Mesenchymal stem cell (in vitro differentiated cells and primary cell): ENCODE data around the gene SDHAF4.

Source experiments
- DNase-seq: peaks from one replicate; pipeline ENCODE4 v3.0.0-alpha.2; 2013
- H2AFZ ChIP-seq: one replicate; pipeline ENCODE4 v1.6.1; 2013; ENCODE audit warnings: low read depth, mild to moderate bottlenecking, control low read depth, inconsistent platforms, low read length, moderate library complexity
- H2AK5ac ChIP-seq: 2 replicates; pipeline ENCODE4 v1.6.1; 2013; ENCODE audit warnings: low read length, moderate library complexity, mild to moderate bottlenecking, inconsistent platforms; ENCODE audit not compliant: severe bottlenecking
- H2BK120ac ChIP-seq: one replicate; pipeline ENCODE4 v1.6.1; 2013; ENCODE audit warnings: low read depth, mild to moderate bottlenecking, inconsistent platforms, low read length, moderate library complexity
- H2BK12ac ChIP-seq, 2 experiments: one replicate each; pipeline ENCODE4 v1.6.1; 2013; ENCODE audit warnings: inconsistent platforms in 2 of 2, low read length in 2 of 2, mild to moderate bottlenecking in 2 of 2, moderate library complexity in 2 of 2, control low read depth in 1 of 2
- H2BK15ac ChIP-seq: one replicate; pipeline ENCODE4 v1.6.1; 2013; ENCODE audit warnings: mild to moderate bottlenecking, low read depth, inconsistent platforms; ENCODE audit not compliant: poor library complexity, severe bottlenecking
- H2BK5ac ChIP-seq: 2 replicates; pipeline ENCODE4 v1.6.1; 2013; ENCODE audit warnings: low read depth, mild to moderate bottlenecking, low read length, control low read depth, inconsistent platforms; ENCODE audit not compliant: poor library complexity, severe bottlenecking
- H3K14ac ChIP-seq, 2 experiments: one replicate each; pipeline ENCODE4 v1.6.1; 2013; ENCODE audit warnings: inconsistent platforms in 2 of 2, low read length in 2 of 2, control low read depth in 1 of 2, mild to moderate bottlenecking in 1 of 2, moderate library complexity in 1 of 2
- H3K18ac ChIP-seq, 2 experiments: one replicate each; pipeline ENCODE4 v1.6.1; 2013; ENCODE audit warnings: inconsistent platforms in 2 of 2, low read length in 2 of 2, control low read depth in 1 of 2, low read depth in 1 of 2, mild to moderate bottlenecking in 1 of 2
- H3K23ac ChIP-seq, 2 experiments: one replicate each; pipeline ENCODE4 v1.6.1; 2013; ENCODE audit warnings: inconsistent platforms in 2 of 2, low read length in 2 of 2, mild to moderate bottlenecking in 2 of 2, moderate library complexity in 2 of 2, control low read depth in 1 of 2
- H3K27ac ChIP-seq: 2 replicates; pipeline ENCODE4 v1.5.1; 2013; ENCODE audit warnings: mild to moderate bottlenecking, moderate library complexity, low read length, control low read depth, inconsistent platforms; ENCODE audit not compliant: poor library complexity, severe bottlenecking
- H3K27me3 ChIP-seq, 2 experiments: 2 replicates each; pipeline versions ENCODE4 v1.6.1 to v1.7.0; 2013; ENCODE audit warnings: low read length in 2 of 2, mild to moderate bottlenecking in 2 of 2, moderate library complexity in 2 of 2, control low read depth in 1 of 2, inconsistent platforms in 1 of 2; ENCODE audit not compliant: control insufficient read depth in 1 of 2, insufficient read depth in 1 of 2
- H3K36me3 ChIP-seq, 2 experiments: 2 replicates each; pipeline versions ENCODE4 v1.6.1 to v1.7.0; 2013; ENCODE audit warnings: low read length in 2 of 2, control low read depth in 1 of 2, inconsistent platforms in 1 of 2, low read depth in 1 of 2, mild to moderate bottlenecking in 1 of 2; ENCODE audit not compliant: insufficient read depth in 2 of 2, control insufficient read depth in 1 of 2
- H3K4ac ChIP-seq, 2 experiments: one replicate each; pipeline ENCODE4 v1.6.1; 2013; ENCODE audit warnings: inconsistent platforms in 2 of 2, low read length in 2 of 2, mild to moderate bottlenecking in 2 of 2, moderate library complexity in 2 of 2, control low read depth in 1 of 2, low read depth in 1 of 2
- H3K4me1 ChIP-seq: 2 replicates; pipeline ENCODE4 v1.6.1; 2013; ENCODE audit warnings: low read depth, low read length, control low read depth; ENCODE audit not compliant: control insufficient read depth, insufficient read depth
- H3K4me2 ChIP-seq: 2 replicates; pipeline ENCODE4 v1.6.1; 2013; ENCODE audit warnings: low read length, mild to moderate bottlenecking, inconsistent platforms; ENCODE audit not compliant: poor library complexity, severe bottlenecking
- H3K4me3 ChIP-seq, 2 experiments: 2 replicates each; pipeline versions ENCODE4 v1.5.1 to v1.7.0; 2013; ENCODE audit warnings: low read length in 2 of 2, mild to moderate bottlenecking in 2 of 2, control low read depth in 1 of 2, low read depth in 1 of 2; ENCODE audit not compliant: insufficient read depth in 1 of 2
- H3K79me1 ChIP-seq: replicated peaks from 2 replicates; pipeline ENCODE4 v1.6.1; 2013; ENCODE audit warnings: mild to moderate bottlenecking, control low read depth, low read length, inconsistent platforms; ENCODE audit not compliant: poor library complexity, severe bottlenecking
- H3K9ac ChIP-seq: 2 replicates; pipeline ENCODE4 v1.7.0; 2013; ENCODE audit warnings: mild to moderate bottlenecking, low read length, moderate library complexity
- H3K9me3 ChIP-seq: 2 replicates; pipeline ENCODE4 v1.7.0; 2013; ENCODE audit warnings: mild to moderate bottlenecking, low read length; ENCODE audit not compliant: control insufficient read depth
- H4K8ac ChIP-seq: one replicate; pipeline ENCODE4 v1.6.1; 2013; ENCODE audit warnings: inconsistent platforms, mild to moderate bottlenecking, low read length, moderate library complexity
- H4K91ac ChIP-seq: one replicate; pipeline ENCODE4 v1.6.1; 2013; ENCODE audit warnings: mild to moderate bottlenecking, low read length, inconsistent platforms
- whole genome bisulfite sequencing: methylation state at CpG from one replicate; pipeline ENCODE4 v1.1.7; 2013; ENCODE audit warnings: mixed read lengths; 5-methylcytosine and 5-hydroxymethylcytosine counted together

Gene SDHAF4

GRCh38 chr6:70636596-70636995, 69.9 kb downstream of the SDHAF4 start:
- DNase-seq: no peak
- H2AK5ac ChIP-seq: no peak overlapping the region
- no peak overlapping the region for H3K4me2 ChIP-seq
- H2BK5ac ChIP-seq: no peak overlapping the region
- H4K91ac ChIP-seq: no peak overlapping the region
- H3K18ac ChIP-seq: no peak overlapping the region
- no peak overlapping the region for H4K8ac ChIP-seq
- H3K79me1 ChIP-seq: no peaks in the 10 kb centered on the region
- no peak overlapping the region for H3K9ac ChIP-seq
- H3K27me3 ChIP-seq: no peaks in the 10 kb centered on the region
- no peak overlapping the region for H3K4me3 ChIP-seq
- H2BK120ac ChIP-seq: no peak overlapping the region
- no peak overlapping the region for H3K4ac ChIP-seq
- no peak overlapping the region for H3K14ac ChIP-seq
- no peak overlapping the region for H2AFZ ChIP-seq
- H3K27ac ChIP-seq: no peak overlapping the region
- WGBS: 98% methylated on average over 7 of the region's 8 CpGs
- no peak overlapping the region for H2BK12ac ChIP-seq
- H3K23ac ChIP-seq: no peak overlapping the region
- H2BK15ac ChIP-seq: no peak overlapping the region
- H3K9me3 ChIP-seq: no peaks in the 10 kb centered on the region
- no peaks in the 10 kb centered on the region for H3K36me3 ChIP-seq
- H3K4me1 ChIP-seq: no peaks in the 10 kb centered on the region

DNA sequence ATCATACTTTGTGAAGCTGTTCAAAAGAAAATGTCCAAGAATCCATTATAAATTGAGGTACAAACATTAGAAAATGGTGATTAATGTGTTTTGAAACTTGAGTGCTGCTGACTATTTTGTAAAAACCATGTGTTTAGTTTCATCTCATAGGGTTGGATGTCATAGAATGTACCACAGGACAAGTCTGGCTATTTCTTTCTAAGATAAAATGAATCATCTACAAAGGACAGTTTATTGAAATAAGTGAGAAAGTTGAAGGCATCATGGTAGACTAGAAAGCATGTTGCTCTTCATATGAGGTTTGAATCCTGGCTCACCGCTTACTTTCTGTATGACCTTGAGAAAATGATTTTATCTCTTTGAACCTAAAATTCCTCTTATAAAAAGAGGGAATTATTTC, 71.7 kb downstream of the SDHAF4 start:
- no peak overlapping the region for H3K4me2 ChIP-seq
- H2AK5ac ChIP-seq: no peak overlapping the region
- H2AFZ ChIP-seq: no peak overlapping the region
- no peak overlapping the region for H2BK120ac ChIP-seq
- DNase-seq: no peak
- H2BK15ac ChIP-seq: no peak overlapping the region
- no peak overlapping the region for H3K14ac ChIP-seq
- H3K18ac ChIP-seq: no peak overlapping the region
- no peak overlapping the region for H3K23ac ChIP-seq
- no peak overlapping the region for H4K91ac ChIP-seq
- no peak overlapping the region for H2BK12ac ChIP-seq
- H3K9ac ChIP-seq: no peak overlapping the region
- no peaks in the 10 kb centered on the region for H3K36me3 ChIP-seq
- no peak overlapping the region for H4K8ac ChIP-seq
- H3K27me3 ChIP-seq: no peaks in the 10 kb centered on the region
- no peaks in the 10 kb centered on the region for H3K79me1 ChIP-seq
- no CpG with 5 or more reads among the region's 1 CpG for WGBS
- no peaks in the 10 kb centered on the region for H3K4me1 ChIP-seq
- H3K4ac ChIP-seq: no peak overlapping the region
- no peak overlapping the region for H3K4me3 ChIP-seq
- no peak overlapping the region for H2BK5ac ChIP-seq
- H3K9me3 ChIP-seq: no peaks in the 10 kb centered on the region
- H3K27ac ChIP-seq: no peak overlapping the region
